A673 (cell line): Measurements from ENCODE around the gene ATP2A3. TPM values are rescaled to one million over a fixed set of nuclear protein-coding genes. Genes with fewer than 3 reads are reported as not detected.

Experiments used
- BruUV-seq: library from RNA; stranded (reverse); fragments of 400-500 nt; replicated peaks from 2 replicates; lab custom pipeline; 2021; lab: Mats Ljungman, UMichigan
- CTCF ChIA-PET: fragments of 300-600 bp; sonication (Branson Sonifier 250); formaldehyde crosslinking; loops from one replicate; lab custom pipeline; 2022; ENCODE audit warnings: antibody characterized with exemption; lab: Charles Lee
- POLR2A ChIA-PET: fragments of 300-600 bp; sonication (Branson Sonifier 250); formaldehyde crosslinking; loops from one replicate; lab custom pipeline; 2022; ENCODE audit warnings: antibody characterized with exemption; ENCODE audit not compliant: low non-redundant PET; lab: Charles Lee
- DNase-seq: peaks from one replicate; pipeline ENCODE4 v3.0.0-alpha.2; 2015; ENCODE audit warnings: low spot score
- H3K27ac ChIP-seq: fragments of 200-600 bp; sonication (generic); 2 replicates; pipeline ENCODE4 v1.5.1; 2016; ENCODE audit warnings: mixed run types, low read depth, mild to moderate bottlenecking, mixed read lengths, antibody characterized with exemption, low read length; ENCODE audit not compliant: poor library complexity, severe bottlenecking
- H3K27me3 ChIP-seq: fragments of 200-600 bp; sonication (generic); replicated peaks from 2 replicates; pipeline ENCODE4 v1.6.1; 2017; ENCODE audit warnings: mixed run types, low read depth, mild to moderate bottlenecking, mixed read lengths, antibody characterized with exemption, low read length; ENCODE audit not compliant: insufficient read depth, poor library complexity
- H3K36me3 ChIP-seq: fragments of 200-600 bp; sonication (generic); 2 replicates; pipeline ENCODE4 v1.6.1; 2016; ENCODE audit warnings: mixed run types, mild to moderate bottlenecking, mixed read lengths, antibody characterized with exemption, low read length; ENCODE audit not compliant: insufficient read depth, poor library complexity, severe bottlenecking
- H3K4me1 ChIP-seq: fragments of 200-600 bp; sonication (generic); 2 replicates; pipeline ENCODE4 v1.6.1; 2017; ENCODE audit warnings: mixed run types, mild to moderate bottlenecking, mixed read lengths, antibody characterized with exemption, low read length; ENCODE audit not compliant: insufficient read depth, poor library complexity, severe bottlenecking
- H3K4me3 ChIP-seq: fragments of 200-600 bp; sonication (generic); 2 replicates; pipeline ENCODE4 v1.5.1; 2016; ENCODE audit warnings: low read depth, mixed run types, mild to moderate bottlenecking, mixed read lengths, low read length; ENCODE audit not compliant: poor library complexity, severe bottlenecking
- H3K9me3 ChIP-seq: fragments of 200-600 bp; sonication (generic); 2 replicates; pipeline ENCODE4 v1.6.1; 2016; ENCODE audit warnings: mixed run types, low read depth, mild to moderate bottlenecking, mixed read lengths, antibody characterized with exemption, low read length; ENCODE audit not compliant: poor library complexity, severe bottlenecking
- EZH2 ChIP-seq: fragments of 200-600 bp; sonication (generic); IDR thresholded peaks from 2 replicates; pipeline ENCODE4 v1.6.1; 2017; ENCODE audit warnings: borderline replicate concordance, low read depth, mild to moderate bottlenecking, mixed read lengths, antibody characterized with exemption, low read length; ENCODE audit not compliant: poor library complexity, severe bottlenecking
- intact Hi-C: fragments of 100-400 bp; cut with micrococcal nuclease; formaldehyde crosslinking; loops from one replicate; pipeline ENCODE4 v1.10.0; 2022; ENCODE audit not compliant: unreplicated experiment
- total RNA-seq: library from RNA; stranded (reverse); gene quantifications from 2 replicates; pipeline ENCODE4 v1.2.3, GENCODE V29; 2021
- TF ChIP-seq, protein P1 (sequence below): fragments of 300-800, 200-600 bp; sonication (generic); conservative IDR thresholded peaks from 2 replicates; pipeline ENCODE4 v1.5.1; 2017; ENCODE audit warnings: low read depth, mild to moderate bottlenecking, antibody characterized with exemption, low read length, moderate library complexity, mixed read lengths

Gene ATP2A3
- total RNA-seq, 1 experiment from 2014 or later = 0.17 TPM

DNA sequence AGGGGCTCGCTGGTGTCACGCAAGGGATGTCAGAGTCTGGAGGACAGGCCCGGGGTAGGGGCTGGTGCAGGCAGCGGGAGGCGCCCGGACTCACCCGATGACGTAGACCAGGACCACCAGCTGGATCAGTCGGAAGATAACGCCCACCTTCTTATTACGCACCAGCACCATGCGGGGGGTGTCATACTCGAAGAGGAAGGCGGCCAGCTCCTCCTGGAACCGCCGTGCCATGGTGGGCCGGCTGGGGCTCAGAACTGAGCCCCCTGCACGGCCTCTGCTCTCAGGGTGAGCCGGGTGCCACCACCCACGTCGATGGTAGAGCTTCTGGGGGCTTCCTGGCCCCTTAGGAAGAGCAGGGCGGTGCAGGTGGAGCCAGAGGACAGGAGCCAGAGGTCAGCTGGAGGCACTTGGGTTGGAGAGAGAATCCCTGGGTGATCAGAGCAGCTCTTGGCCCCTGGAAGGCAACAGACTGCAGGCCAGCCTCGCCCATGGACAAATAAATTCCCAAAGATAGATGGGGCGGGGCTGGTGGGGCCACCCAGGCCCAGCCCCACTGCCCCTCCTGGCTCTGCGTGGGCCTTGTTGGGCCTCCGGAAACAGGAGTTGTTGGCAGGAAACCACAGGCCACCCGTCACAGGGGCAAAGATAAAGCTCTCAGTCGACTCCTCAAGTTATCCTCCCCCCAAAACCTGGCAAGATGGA, 48.1 kb downstream of the ATP2A3 start, which contains the start of gene P2RX1:
Gene P2RX1 (minus strand): TSS at position 471 of the 702 bp plus-strand sequence. CDS start 240 bp downstream, at position 231.
- intact Hi-C loops = loop anchor here (10.0 kb wide), 3 partner anchors 159 to 499 kb away; no protein-coding TSS in a partner anchor
- no peaks in the 10 kb centered on the region for H3K36me3 ChIP-seq
- POLR2A ChIA-PET = no interaction called here

DNA sequence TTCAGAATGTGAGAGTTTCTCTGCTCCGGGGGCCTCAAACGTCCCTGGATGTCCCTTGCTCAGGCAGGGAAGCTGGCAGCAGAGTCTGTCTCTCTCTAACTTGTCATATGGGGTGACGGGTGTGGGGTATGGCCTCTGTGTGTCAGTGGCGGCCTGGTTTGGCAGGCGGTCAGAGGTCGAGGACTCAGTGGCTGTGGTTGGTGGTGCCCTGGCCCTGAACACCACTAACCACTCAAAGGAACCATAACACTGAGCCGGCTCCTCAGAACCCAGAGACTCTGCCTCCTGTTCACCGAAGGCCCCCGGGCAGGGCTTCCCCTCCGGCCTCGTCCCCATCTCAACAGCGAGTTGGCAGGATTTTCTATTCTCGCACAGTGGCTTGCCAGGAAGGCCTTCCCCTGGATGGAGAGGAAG, 48.6 kb downstream of the ATP2A3 start:
- POLR2A ChIA-PET = no interaction called here
- no peak overlapping the region for H3K27ac ChIP-seq

More for the DNA sequence above, 48.1 kb downstream of the ATP2A3 start, which contains the start of gene P2RX1:
- peaks cover 9% of the 10 kb centered on the region for H3K4me1 ChIP-seq
- TF ChIP-seq, protein P1, sequence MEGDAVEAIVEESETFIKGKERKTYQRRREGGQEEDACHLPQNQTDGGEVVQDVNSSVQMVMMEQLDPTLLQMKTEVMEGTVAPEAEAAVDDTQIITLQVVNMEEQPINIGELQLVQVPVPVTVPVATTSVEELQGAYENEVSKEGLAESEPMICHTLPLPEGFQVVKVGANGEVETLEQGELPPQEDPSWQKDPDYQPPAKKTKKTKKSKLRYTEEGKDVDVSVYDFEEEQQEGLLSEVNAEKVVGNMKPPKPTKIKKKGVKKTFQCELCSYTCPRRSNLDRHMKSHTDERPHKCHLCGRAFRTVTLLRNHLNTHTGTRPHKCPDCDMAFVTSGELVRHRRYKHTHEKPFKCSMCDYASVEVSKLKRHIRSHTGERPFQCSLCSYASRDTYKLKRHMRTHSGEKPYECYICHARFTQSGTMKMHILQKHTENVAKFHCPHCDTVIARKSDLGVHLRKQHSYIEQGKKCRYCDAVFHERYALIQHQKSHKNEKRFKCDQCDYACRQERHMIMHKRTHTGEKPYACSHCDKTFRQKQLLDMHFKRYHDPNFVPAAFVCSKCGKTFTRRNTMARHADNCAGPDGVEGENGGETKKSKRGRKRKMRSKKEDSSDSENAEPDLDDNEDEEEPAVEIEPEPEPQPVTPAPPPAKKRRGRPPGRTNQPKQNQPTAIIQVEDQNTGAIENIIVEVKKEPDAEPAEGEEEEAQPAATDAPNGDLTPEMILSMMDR = no peak
- TF ChIP-seq EZH2 = no peak
- H3K4me3 ChIP-seq = no peak within 1 kb of the TSS
- H3K27me3 ChIP-seq = no peaks in the 10 kb centered on the region
- peak; percentile 38 for DNase-seq
- CTCF ChIA-PET = no interaction called here
- H3K27ac ChIP-seq = no peak within 1 kb of the TSS
- no peaks in the 10 kb centered on the region for H3K9me3 ChIP-seq
- no TSS peak for BruUV-seq

GRCh38 chr17:3914312-3914670, 49.9 kb downstream of the ATP2A3 start:
- no peak overlapping the region for H3K27ac ChIP-seq
- H3K9me3 ChIP-seq = no peaks in the 10 kb centered on the region
- BruUV-seq = no TSS peak
- intact Hi-C loops = loop anchor here (10.0 kb wide), 3 partner anchors 161 to 501 kb away; no protein-coding TSS in a partner anchor
- H3K36me3 ChIP-seq = no peaks in the 10 kb centered on the region
- no peak for TF ChIP-seq EZH2
- TF ChIP-seq, protein P1 = no peak
- DNase-seq = no peak
- ChIA-PET POLR2A (no interaction called here), CTCF (interaction anchor here (0.5 to 1.2 kb wide), 8 partner anchors 9 to 507 kb away, joined by 3 to 8 read pairs (median 4); partner anchors contain the start of genes CTNS and SHPK)
- H3K27me3 ChIP-seq = no peaks in the 10 kb centered on the region
- peaks cover 9% of the 10 kb centered on the region for H3K4me1 ChIP-seq
- H3K4me3 ChIP-seq = no peak overlapping the region

More for the DNA sequence above, 48.6 kb downstream of the ATP2A3 start:
- Histone ChIP-seq H3K36me3 (no peaks in the 10 kb centered on the region), H3K27me3 (no peaks in the 10 kb centered on the region), H3K9me3 (no peaks in the 10 kb centered on the region), H3K4me3 (no peak overlapping the region), H3K4me1 (peaks cover 9% of the 10 kb centered on the region)
- intact Hi-C loops = loop anchor here (10.0 kb wide), 3 partner anchors 159 to 499 kb away; no protein-coding TSS in a partner anchor
- CTCF ChIA-PET = no interaction called here
- no TSS peak for BruUV-seq
- TF ChIP-seq, protein P1 = no peak
- no peak for TF ChIP-seq EZH2
- DNase-seq = no peak
